Erythroblast (primary cell): ENCODE results near the gene KRT31.

Experiments
- GATA1 ChIP-seq: IDR thresholded peaks from 2 replicates; pipeline ENCODE4 v1.6.1; 2011; ENCODE audit warnings: low read depth, mild to moderate bottlenecking, control low read depth, low read length, moderate library complexity
- POLR2A ChIP-seq: IDR thresholded peaks from 2 replicates; pipeline ENCODE4 v1.6.1; 2011; ENCODE audit warnings: mild to moderate bottlenecking, low read length

- TF ChIP-seq POLR2A, result no peak
- no peak for TF ChIP-seq GATA1
Measured at GRCh38 chr17:41394254-41394996, 3.0 kb downstream of the KRT31 start.
